HL-60 (cell line): ENCODE data around the gene IL17RD.

Experiments used
- DNase-seq, 2 experiments: peaks; one replicate each; pipeline ENCODE4 v3.0.0-alpha.2; 2010 to 2020; ENCODE audit warnings: low read depth in 1 of 2, low spot score in 1 of 2
- H3K27ac ChIP-seq: fragments of 250-450 bp; sonication (Bioruptor Pico); replicated peaks from 2 replicates; pipeline ENCODE4 v1.5.1; 2020; ENCODE audit warnings: mild to moderate bottlenecking, moderate library complexity
- H3K27me3 ChIP-seq: fragments of 250-450 bp; sonication (Bioruptor Pico); 2 replicates; pipeline ENCODE4 v1.5.1; 2021; ENCODE audit warnings: mild to moderate bottlenecking, moderate library complexity; ENCODE audit not compliant: insufficient read depth, poor library complexity, severe bottlenecking
- H3K4me3 ChIP-seq: replicated peaks from 2 replicates; pipeline ENCODE4 v1.5.1; 2011; ENCODE audit warnings: mild to moderate bottlenecking, control low read depth, low read length; ENCODE audit not compliant: insufficient read depth
- CTCF ChIP-seq: IDR thresholded peaks from one replicate; pipeline ENCODE4 v1.5.1; 2011; ENCODE audit warnings: low read length, control low read depth, inconsistent platforms; ENCODE audit not compliant: insufficient read depth
- GABPA ChIP-seq: IDR thresholded peaks from 2 replicates; pipeline ENCODE4 v1.6.1; 2012; ENCODE audit warnings: low read depth
- POLR2AphosphoS5 ChIP-seq: IDR thresholded peaks from 2 replicates; pipeline ENCODE4 v1.6.1; 2012; ENCODE audit warnings: low read depth
- REST ChIP-seq: IDR thresholded peaks from 2 replicates; pipeline ENCODE4 v1.6.1; 2012; ENCODE audit warnings: low read depth; ENCODE audit not compliant: insufficient replicate concordance
- SPI1 ChIP-seq: IDR thresholded peaks from 2 replicates; pipeline ENCODE4 v1.6.1; 2012; ENCODE audit warnings: low read depth, mild to moderate bottlenecking, borderline replicate concordance

Gene IL17RD

GRCh38 chr3:57064001-57064400, 101.2 kb downstream of the IL17RD start:
- Histone ChIP-seq H3K27me3 (no peaks in the 10 kb centered on the region), H3K4me3 (no peak overlapping the region), H3K27ac (no peak overlapping the region)
- no peak for DNase-seq
- TF ChIP-seq CTCF (no peak), REST (no peak), SPI1 (no peak), GABPA (no peak), POLR2AphosphoS5 (no peak)

- TF ChIP-seq CTCF (no peak), REST (no peak), SPI1 (no peak), GABPA (no peak), POLR2AphosphoS5 (no peak)
- Histone ChIP-seq H3K27ac (no peak overlapping the region), H3K4me3 (no peak overlapping the region), H3K27me3 (no peaks in the 10 kb centered on the region)
- peak in 1 of 2 experiments; percentile 25 for DNase-seq
Observed at GRCh38 chr3:57063032-57063431, 102.1 kb downstream of the IL17RD start.

GRCh38 chr3:57062101-57062631, 103.0 kb downstream of the IL17RD start:
- no peaks in the 10 kb centered on the region for H3K27me3 ChIP-seq
- TF ChIP-seq SPI1 (no peak), REST (no peak), CTCF (no peak), GABPA (no peak), POLR2AphosphoS5 (no peak)
- DNase-seq = no peak
- no peak overlapping the region for H3K27ac ChIP-seq
- no peak overlapping the region for H3K4me3 ChIP-seq
